HL-60/S4 (cell line): ENCODE measurements around the gene SLC15A3.

Experiments used
- in situ Hi-C: fragments of 300-500 bp; cut with MboI; formaldehyde crosslinking; loops from 2 replicates; pipeline ENCODE4 v1.14.3; 2022; ENCODE audit warnings: low sequenced_read_pairs

SLC15A3 gene

GRCh38 chr11:60951904-60952741, at the start of gene SLC15A3:
TSS of gene SLC15A3 (minus strand) at chr11:60952176. CDS start at chr11:60951551, 625 bp downstream.
- in situ Hi-C loops: no loop called here

- in situ Hi-C loops: no loop called here
Measured at GRCh38 chr11:61000426-61000825, 48.5 kb upstream of the SLC15A3 start.

- in situ Hi-C loops: no loop called here
Measured at GRCh38 chr11:60996381-60997138, 44.6 kb upstream of the SLC15A3 start.

GRCh38 chr11:60995798-60996197, 43.8 kb upstream of the SLC15A3 start:
- in situ Hi-C loops: no loop called here

GRCh38 chr11:60994541-60995080, 42.6 kb upstream of the SLC15A3 start:
- in situ Hi-C loops: no loop called here

- in situ Hi-C loops: no loop called here
Measured at GRCh38 chr11:60993615-60994014, 41.6 kb upstream of the SLC15A3 start.

GRCh38 chr11:60992842-60993409, 41.0 kb upstream of the SLC15A3 start:
- in situ Hi-C loops: no loop called here

- in situ Hi-C loops: no loop called here
Measured at GRCh38 chr11:60991457-60991856, 39.5 kb upstream of the SLC15A3 start.

- in situ Hi-C loops: no loop called here
Measured at GRCh38 chr11:60989093-60989650, 37.2 kb upstream of the SLC15A3 start.

- in situ Hi-C loops: no loop called here
Measured at GRCh38 chr11:60988658-60989057, 36.7 kb upstream of the SLC15A3 start.

- in situ Hi-C loops: no loop called here
Measured at GRCh38 chr11:60987577-60988277, 35.8 kb upstream of the SLC15A3 start.

GRCh38 chr11:60985991-60986915, 34.3 kb upstream of the SLC15A3 start:
- in situ Hi-C loops: no loop called here

GRCh38 chr11:60985501-60985900, 33.5 kb upstream of the SLC15A3 start:
- in situ Hi-C loops: no loop called here

GRCh38 chr11:60984636-60985035, 32.7 kb upstream of the SLC15A3 start:
- in situ Hi-C loops: no loop called here

GRCh38 chr11:60984149-60984548, 32.2 kb upstream of the SLC15A3 start:
- in situ Hi-C loops: no loop called here

- in situ Hi-C loops: no loop called here
Measured at GRCh38 chr11:60982184-60982583, 30.2 kb upstream of the SLC15A3 start.

- in situ Hi-C loops: no loop called here
Measured at GRCh38 chr11:60981515-60981914, 29.5 kb upstream of the SLC15A3 start.

- in situ Hi-C loops: no loop called here
Measured at GRCh38 chr11:60978546-60979380, 26.8 kb upstream of the SLC15A3 start.

GRCh38 chr11:60977836-60978235, 25.9 kb upstream of the SLC15A3 start:
- in situ Hi-C loops: no loop called here
